ENCODE results near the gene CTNNA2.

The CTNNA2 gene

DNA sequence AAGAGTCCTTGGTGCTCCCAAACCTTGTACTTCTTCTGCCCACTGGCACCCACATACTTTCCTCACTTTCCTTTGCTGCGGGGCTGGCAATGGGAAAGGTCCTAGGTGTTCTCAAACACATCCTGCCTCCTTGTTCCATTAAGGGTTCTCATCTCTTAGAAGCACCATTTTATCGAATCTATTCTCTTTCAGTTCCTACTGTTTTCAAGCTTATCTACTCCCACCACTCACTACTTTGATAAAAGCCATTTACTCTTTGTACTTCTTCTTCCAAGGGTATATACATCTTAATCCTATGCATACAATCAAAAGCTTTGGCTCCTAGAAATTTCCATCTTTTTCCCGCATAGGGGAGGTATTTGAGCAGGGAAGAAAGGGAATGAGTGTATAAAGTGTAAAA is 868.8 kb downstream of the CTNNA2 start:
- no peak for DNase-seq (ENCODE audit: extremely low read depth, low read depth)

GRCh38 chr2:80392441-80392840 is 879.6 kb downstream of the CTNNA2 start:
- no peak for DNase-seq (ENCODE audit: extremely low read depth, low read depth)
- TF ChIP-seq, protein P1, sequence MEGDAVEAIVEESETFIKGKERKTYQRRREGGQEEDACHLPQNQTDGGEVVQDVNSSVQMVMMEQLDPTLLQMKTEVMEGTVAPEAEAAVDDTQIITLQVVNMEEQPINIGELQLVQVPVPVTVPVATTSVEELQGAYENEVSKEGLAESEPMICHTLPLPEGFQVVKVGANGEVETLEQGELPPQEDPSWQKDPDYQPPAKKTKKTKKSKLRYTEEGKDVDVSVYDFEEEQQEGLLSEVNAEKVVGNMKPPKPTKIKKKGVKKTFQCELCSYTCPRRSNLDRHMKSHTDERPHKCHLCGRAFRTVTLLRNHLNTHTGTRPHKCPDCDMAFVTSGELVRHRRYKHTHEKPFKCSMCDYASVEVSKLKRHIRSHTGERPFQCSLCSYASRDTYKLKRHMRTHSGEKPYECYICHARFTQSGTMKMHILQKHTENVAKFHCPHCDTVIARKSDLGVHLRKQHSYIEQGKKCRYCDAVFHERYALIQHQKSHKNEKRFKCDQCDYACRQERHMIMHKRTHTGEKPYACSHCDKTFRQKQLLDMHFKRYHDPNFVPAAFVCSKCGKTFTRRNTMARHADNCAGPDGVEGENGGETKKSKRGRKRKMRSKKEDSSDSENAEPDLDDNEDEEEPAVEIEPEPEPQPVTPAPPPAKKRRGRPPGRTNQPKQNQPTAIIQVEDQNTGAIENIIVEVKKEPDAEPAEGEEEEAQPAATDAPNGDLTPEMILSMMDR (IDR thresholded peaks at IDR 0.05; ENCODE audit: low read depth, low read length) = no peak

More for the DNA sequence above, 868.8 kb downstream of the CTNNA2 start:
- TF ChIP-seq, protein P1 (IDR thresholded peaks at IDR 0.05; ENCODE audit: low read depth, low read length) = no peak

GRCh38 chr2:80393991-80394390 is 881.1 kb downstream of the CTNNA2 start:
- TF ChIP-seq, protein P1 (IDR thresholded peaks at IDR 0.05; ENCODE audit: low read depth, low read length) = no peak

GRCh38 chr2:80395251-80395650 is 882.4 kb downstream of the CTNNA2 start:
- DNase-seq (ENCODE audit: extremely low read depth, low read depth) = no peak
- TF ChIP-seq, protein P1 (IDR thresholded peaks at IDR 0.05; ENCODE audit: low read depth, low read length) = no peak

More at GRCh38 chr2:80393991-80394390, 881.1 kb downstream of the CTNNA2 start:
- no peak for DNase-seq (ENCODE audit: extremely low read depth, low read depth)

DNA sequence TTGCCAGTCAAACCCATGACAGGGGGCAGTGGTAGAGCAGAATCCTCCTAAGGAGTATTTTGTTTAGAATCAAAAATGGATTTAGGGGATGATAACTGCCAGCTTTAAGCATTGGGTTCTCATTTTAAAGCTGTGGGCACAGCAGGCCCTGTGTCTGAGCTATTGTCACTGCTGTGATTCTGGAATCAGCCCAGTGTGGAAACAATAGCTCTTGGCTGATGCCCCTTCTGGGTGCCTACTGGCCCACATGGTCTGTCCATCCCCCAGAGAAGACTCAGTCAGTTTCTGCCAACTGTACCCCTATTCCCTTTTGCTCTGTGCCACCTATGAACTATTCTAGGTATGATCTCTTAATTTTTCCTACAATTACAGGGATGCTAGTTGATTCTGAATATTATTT is 883.4 kb downstream of the CTNNA2 start:
- no peak for DNase-seq (ENCODE audit: extremely low read depth, low read depth)

DNA sequence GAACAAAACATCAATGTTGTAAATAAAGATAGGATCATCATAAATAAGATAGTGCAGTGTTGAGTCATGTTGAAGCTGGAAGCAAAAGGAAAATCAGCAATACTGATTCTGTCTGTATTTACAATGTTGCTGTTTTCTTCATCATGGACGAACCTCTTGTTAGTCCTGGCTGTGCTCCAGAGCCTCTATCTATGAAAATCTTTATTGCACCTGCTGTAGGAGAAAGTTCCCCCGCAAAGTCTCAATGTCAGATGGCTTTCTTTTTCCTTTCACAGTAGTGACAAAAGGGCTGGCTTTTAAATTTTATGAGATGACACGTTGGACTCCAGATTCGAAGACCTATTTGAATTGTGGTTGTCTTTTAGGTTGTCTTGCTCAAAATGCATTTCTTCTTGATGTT is 890.2 kb downstream of the CTNNA2 start:
- no peak for DNase-seq (ENCODE audit: extremely low read depth, low read depth)
- TF ChIP-seq, protein P1 (IDR thresholded peaks at IDR 0.05; ENCODE audit: low read depth, low read length) = no peak

More for the DNA sequence above, 883.4 kb downstream of the CTNNA2 start:
- TF ChIP-seq, protein P1 (IDR thresholded peaks at IDR 0.05; ENCODE audit: low read depth, low read length) = no peak

DNA sequence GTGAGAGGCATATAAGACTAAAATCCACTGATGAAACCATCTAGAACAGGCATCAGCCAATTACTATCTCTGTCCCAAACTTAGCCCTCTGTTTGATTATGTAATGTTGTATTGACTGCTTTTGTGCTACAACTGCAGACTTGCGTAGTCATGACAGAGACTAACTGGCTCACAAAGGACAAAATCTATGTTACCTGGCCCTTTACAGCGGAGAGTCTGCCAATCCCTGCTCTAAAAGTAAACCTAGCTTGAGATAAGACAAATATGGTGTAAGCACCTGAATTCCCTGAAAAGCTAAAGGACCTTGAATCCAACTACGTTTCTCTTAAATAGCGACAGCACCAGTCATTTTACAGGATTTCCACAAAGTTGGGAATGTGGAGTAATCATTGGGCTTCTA is 894.5 kb downstream of the CTNNA2 start:
- TF ChIP-seq, protein P1 (IDR thresholded peaks at IDR 0.05; ENCODE audit: low read depth, low read length) = no peak
- DNase-seq (ENCODE audit: extremely low read depth, low read depth) = no peak
